GM23338 (cell line): ENCODE data around the gene RBM14. TPM values are rescaled to one million over a fixed set of nuclear protein-coding genes. Genes with fewer than 3 reads are reported as not detected.

Experiments used
- ATAC-seq: fragments of 200-7000 bp; cut with Tn5 transposase; 3 replicates; pipeline ENCODE4 v1.9.1; 2020
- DNase-seq: peaks from one replicate; pipeline ENCODE4 v3.0.0-alpha.2; 2015; ENCODE audit warnings: low spot score
- H2AFZ ChIP-seq: fragments of 200-600 bp; sonication (generic); 2 replicates; pipeline ENCODE4 v1.8.0; 2016; ENCODE audit warnings: antibody characterized with exemption, mild to moderate bottlenecking, moderate library complexity
- H3F3A ChIP-seq: fragments of 200-600 bp; sonication (generic); replicated peaks from 2 replicates; pipeline ENCODE4 v1.8.0; 2017; ENCODE audit warnings: antibody characterized with exemption, mixed run types, low read depth
- H3K27ac ChIP-seq: fragments of 200-600 bp; sonication (generic); 2 replicates; pipeline ENCODE4 v1.6.1; 2016; ENCODE audit warnings: low read depth
- H3K27me3 ChIP-seq: fragments of 200-600 bp; sonication (generic); 2 replicates; pipeline ENCODE4 v1.8.0; 2016; ENCODE audit warnings: mild to moderate bottlenecking, mixed run types, moderate library complexity; ENCODE audit not compliant: insufficient read depth
- H3K36me3 ChIP-seq: fragments of 200-600 bp; sonication (generic); 2 replicates; pipeline ENCODE4 v1.8.0; 2016; ENCODE audit warnings: mild to moderate bottlenecking; ENCODE audit not compliant: insufficient read depth
- H3K4me1 ChIP-seq: fragments of 200-600 bp; sonication (generic); 2 replicates; pipeline ENCODE4 v1.8.0; 2016; ENCODE audit warnings: mild to moderate bottlenecking, moderate library complexity; ENCODE audit not compliant: insufficient read depth
- H3K4me2 ChIP-seq: fragments of 200-600 bp; sonication (generic); 2 replicates; pipeline ENCODE4 v1.7.1; 2017; ENCODE audit warnings: mixed run types
- H3K4me3 ChIP-seq: fragments of 200-600 bp; sonication (generic); 2 replicates; pipeline ENCODE4 v1.6.1; 2016; ENCODE audit warnings: mixed run types
- H3K79me2 ChIP-seq: fragments of 200-600 bp; sonication (generic); replicated peaks from 2 replicates; pipeline ENCODE4 v1.8.0; 2017; ENCODE audit warnings: mild to moderate bottlenecking; ENCODE audit not compliant: insufficient read depth
- H3K9me2 ChIP-seq: fragments of 200-600 bp; sonication (generic); 2 replicates; pipeline ENCODE4 v1.8.0; 2017; ENCODE audit not compliant: insufficient read depth
- H4K20me1 ChIP-seq: fragments of 200-600 bp; sonication (generic); replicated peaks from 2 replicates; pipeline ENCODE4 v1.8.0; 2017; ENCODE audit warnings: mild to moderate bottlenecking; ENCODE audit not compliant: insufficient read depth
- H3K27ac Mint-ChIP-seq: 2 replicates; pipeline ENCODE4 v1.8.0; 2020; ENCODE audit warnings: inconsistent platforms, mild to moderate bottlenecking, moderate library complexity, mixed read lengths
- H3K27me3 Mint-ChIP-seq: 3 replicates; pipeline ENCODE4 v1.8.0; 2022; ENCODE audit warnings: low read depth, mild to moderate bottlenecking, moderate library complexity, mixed read lengths, inconsistent platforms; ENCODE audit not compliant: insufficient read depth, poor library complexity
- H3K36me3 Mint-ChIP-seq: 3 replicates; pipeline ENCODE4 v1.8.0; 2021; ENCODE audit warnings: low read depth, mild to moderate bottlenecking, inconsistent platforms, moderate library complexity, mixed read lengths
- H3K4me1 Mint-ChIP-seq: 3 replicates; pipeline ENCODE4 v1.8.0; 2020; ENCODE audit warnings: mild to moderate bottlenecking, inconsistent platforms, mixed read lengths
- H3K4me3 Mint-ChIP-seq: 3 replicates; pipeline ENCODE4 v1.8.0; 2021; ENCODE audit warnings: moderate library complexity, mild to moderate bottlenecking, inconsistent platforms, mixed read lengths
- H3K9me3 Mint-ChIP-seq: 3 replicates; pipeline ENCODE4 v1.8.0; 2020; ENCODE audit warnings: moderate library complexity, mild to moderate bottlenecking, inconsistent platforms, mixed read lengths
- CREB1 ChIP-seq: fragments of 250-450 bp; sonication (Bioruptor Pico); IDR thresholded peaks from 2 replicates; pipeline ENCODE4 v1.5.0; 2020; ENCODE audit warnings: low read depth, mild to moderate bottlenecking, moderate library complexity
- EZH2 ChIP-seq: fragments of 200-600 bp; sonication (generic); IDR thresholded peaks from one replicate; pipeline ENCODE4 v1.8.0; 2017; ENCODE audit warnings: antibody characterized with exemption, mild to moderate bottlenecking, low read depth; ENCODE audit not compliant: unreplicated experiment
- EZH2phosphoT487 ChIP-seq: fragments of 200-600 bp; sonication (generic); IDR thresholded peaks from one replicate; pipeline ENCODE4 v1.8.1; 2018; ENCODE audit warnings: antibody characterized with exemption; ENCODE audit not compliant: unreplicated experiment
- JUNB ChIP-seq: IDR thresholded peaks from one replicate; pipeline ENCODE4 v1.6.1; 2016; ENCODE audit warnings: antibody characterized with exemption; ENCODE audit not compliant: unreplicated experiment
- NANOG ChIP-seq: IDR thresholded peaks from 2 replicates; pipeline ENCODE4 v1.6.1; 2016; ENCODE audit warnings: antibody characterized with exemption, borderline replicate concordance
- POLR2AphosphoS5 ChIP-seq: IDR thresholded peaks from 2 replicates; pipeline ENCODE4 v1.6.1; 2016; ENCODE audit warnings: antibody characterized with exemption, low read depth
- REST ChIP-seq: IDR thresholded peaks from one replicate; pipeline ENCODE4 v1.6.1; 2018; ENCODE audit warnings: antibody characterized with exemption; ENCODE audit not compliant: unreplicated experiment
- STAT1 ChIP-seq: IDR thresholded peaks from one replicate; pipeline ENCODE4 v1.6.1; 2016; ENCODE audit warnings: antibody characterized with exemption; ENCODE audit not compliant: unreplicated experiment
- ZNF114 ChIP-seq: fragments of 250-450 bp; sonication (Bioruptor Pico); IDR thresholded peaks from 2 replicates; pipeline ENCODE4 v1.5.0; 2020; ENCODE audit warnings: mild to moderate bottlenecking, moderate library complexity
- ZNF331 ChIP-seq: fragments of 250-450 bp; sonication (Bioruptor Pico); IDR thresholded peaks from 2 replicates; pipeline ENCODE4 v1.5.0; 2020; ENCODE audit warnings: low read depth, mild to moderate bottlenecking, moderate library complexity
- polyA plus RNA-seq: library from polyadenylated mRNA; unstranded; fragments of >200 nt; fragmentation: Nextera tagmentation; extraction: Ambion mirVana; gene quantifications from 2 replicates; pipeline ENCODE4 v1.2.1, GENCODE V29; 2016
- total RNA-seq: library from RNA; depleted of rRNA; stranded (reverse); fragments of >200 nt; shearing (Covaris generic); gene quantifications from 2 replicates; pipeline ENCODE4 v1.2.3, GENCODE V29; 2014
- TF ChIP-seq, protein P1 (sequence below): IDR thresholded peaks from 2 replicates; pipeline ENCODE4 v1.6.1; 2016; ENCODE audit warnings: antibody characterized with exemption
- TF ChIP-seq, protein P2 (sequence below): fragments of 250-450 bp; sonication (Bioruptor Pico); IDR thresholded peaks from 2 replicates; pipeline ENCODE4 v1.5.0; 2020; ENCODE audit warnings: mild to moderate bottlenecking, moderate library complexity
- TF ChIP-seq, protein P3 (sequence below), 2 experiments: fragments of 200-600 bp in 1 of 2; sonication (generic) in 1 of 2; conservative IDR thresholded peaks; 2 replicates each; pipeline versions ENCODE4 v1.5.1 to v1.6.1; 2016 to 2017; ENCODE audit warnings: antibody characterized with exemption in 2 of 2, low read depth in 2 of 2, mild to moderate bottlenecking in 2 of 2, moderate library complexity in 1 of 2

RBM14 gene
- total and polyA plus RNA-seq, 2 experiments from 2014 or later: 45.4 to 83.5 TPM

DNA sequence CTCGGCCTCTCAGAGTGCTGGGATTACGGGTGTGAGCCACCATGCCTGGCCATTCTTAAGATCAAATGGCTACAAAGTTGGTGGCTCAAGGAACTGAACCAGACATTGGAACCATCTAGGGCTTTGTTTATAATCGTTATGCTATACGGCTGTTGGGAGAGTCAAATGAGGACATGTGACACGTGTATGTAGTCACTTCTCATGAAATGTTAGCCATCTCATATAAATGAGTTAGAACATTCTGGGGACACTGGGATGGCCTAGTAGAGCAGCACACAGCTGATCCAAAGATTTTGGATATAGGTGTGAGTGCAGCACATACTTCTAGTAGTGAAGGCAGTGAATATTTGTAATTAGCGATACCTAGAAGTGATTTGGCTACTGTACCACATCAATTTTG lies 15.5 kb downstream of the RBM14 start:
- H3K27ac ChIP-seq: no peak overlapping the region
- no peak overlapping the region for H3K4me3 Mint-ChIP-seq

More for the DNA sequence above, 15.5 kb downstream of the RBM14 start:
- Histone ChIP-seq H3F3A (peaks cover 45% of the 10 kb centered on the region), H3K27me3 (no peaks in the 10 kb centered on the region), H3K79me2 (peaks cover 99% of the 10 kb centered on the region), H3K4me3 (no peak overlapping the region), H3K36me3 (peaks cover 41% of the 10 kb centered on the region), H4K20me1 (peaks cover 64% of the 10 kb centered on the region), H3K4me2 (no peak overlapping the region), H2AFZ (no peak overlapping the region), H3K4me1 (no peaks in the 10 kb centered on the region), H3K9me2 (no peaks in the 10 kb centered on the region)
- peaks cover 71% of the 10 kb centered on the region for H3K36me3 Mint-ChIP-seq
- no peaks in the 10 kb centered on the region for H3K9me3 Mint-ChIP-seq
- ATAC-seq (no peak), DNase-seq (no peak)
- no peak overlapping the region for H3K27ac Mint-ChIP-seq
- H3K27me3 Mint-ChIP-seq: peaks cover 6% of the 10 kb centered on the region
- peaks cover 3% of the 10 kb centered on the region; the same call in 2 of the 3 replicates for H3K4me1 Mint-ChIP-seq
- TF ChIP-seq ZNF331 (CRISPR knock-in tag) (no peak), EZH2 (no peak), REST (no peak), NANOG (no peak), POLR2AphosphoS5 (no peak), ZNF114 (no peak), STAT1 (no peak), CREB1 (no peak), EZH2phosphoT487 (no peak), JUNB (no peak)
- TF ChIP-seq, protein P1, sequence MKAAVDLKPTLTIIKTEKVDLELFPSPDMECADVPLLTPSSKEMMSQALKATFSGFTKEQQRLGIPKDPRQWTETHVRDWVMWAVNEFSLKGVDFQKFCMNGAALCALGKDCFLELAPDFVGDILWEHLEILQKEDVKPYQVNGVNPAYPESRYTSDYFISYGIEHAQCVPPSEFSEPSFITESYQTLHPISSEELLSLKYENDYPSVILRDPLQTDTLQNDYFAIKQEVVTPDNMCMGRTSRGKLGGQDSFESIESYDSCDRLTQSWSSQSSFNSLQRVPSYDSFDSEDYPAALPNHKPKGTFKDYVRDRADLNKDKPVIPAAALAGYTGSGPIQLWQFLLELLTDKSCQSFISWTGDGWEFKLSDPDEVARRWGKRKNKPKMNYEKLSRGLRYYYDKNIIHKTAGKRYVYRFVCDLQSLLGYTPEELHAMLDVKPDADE: no peak
- TF ChIP-seq, protein P2, sequence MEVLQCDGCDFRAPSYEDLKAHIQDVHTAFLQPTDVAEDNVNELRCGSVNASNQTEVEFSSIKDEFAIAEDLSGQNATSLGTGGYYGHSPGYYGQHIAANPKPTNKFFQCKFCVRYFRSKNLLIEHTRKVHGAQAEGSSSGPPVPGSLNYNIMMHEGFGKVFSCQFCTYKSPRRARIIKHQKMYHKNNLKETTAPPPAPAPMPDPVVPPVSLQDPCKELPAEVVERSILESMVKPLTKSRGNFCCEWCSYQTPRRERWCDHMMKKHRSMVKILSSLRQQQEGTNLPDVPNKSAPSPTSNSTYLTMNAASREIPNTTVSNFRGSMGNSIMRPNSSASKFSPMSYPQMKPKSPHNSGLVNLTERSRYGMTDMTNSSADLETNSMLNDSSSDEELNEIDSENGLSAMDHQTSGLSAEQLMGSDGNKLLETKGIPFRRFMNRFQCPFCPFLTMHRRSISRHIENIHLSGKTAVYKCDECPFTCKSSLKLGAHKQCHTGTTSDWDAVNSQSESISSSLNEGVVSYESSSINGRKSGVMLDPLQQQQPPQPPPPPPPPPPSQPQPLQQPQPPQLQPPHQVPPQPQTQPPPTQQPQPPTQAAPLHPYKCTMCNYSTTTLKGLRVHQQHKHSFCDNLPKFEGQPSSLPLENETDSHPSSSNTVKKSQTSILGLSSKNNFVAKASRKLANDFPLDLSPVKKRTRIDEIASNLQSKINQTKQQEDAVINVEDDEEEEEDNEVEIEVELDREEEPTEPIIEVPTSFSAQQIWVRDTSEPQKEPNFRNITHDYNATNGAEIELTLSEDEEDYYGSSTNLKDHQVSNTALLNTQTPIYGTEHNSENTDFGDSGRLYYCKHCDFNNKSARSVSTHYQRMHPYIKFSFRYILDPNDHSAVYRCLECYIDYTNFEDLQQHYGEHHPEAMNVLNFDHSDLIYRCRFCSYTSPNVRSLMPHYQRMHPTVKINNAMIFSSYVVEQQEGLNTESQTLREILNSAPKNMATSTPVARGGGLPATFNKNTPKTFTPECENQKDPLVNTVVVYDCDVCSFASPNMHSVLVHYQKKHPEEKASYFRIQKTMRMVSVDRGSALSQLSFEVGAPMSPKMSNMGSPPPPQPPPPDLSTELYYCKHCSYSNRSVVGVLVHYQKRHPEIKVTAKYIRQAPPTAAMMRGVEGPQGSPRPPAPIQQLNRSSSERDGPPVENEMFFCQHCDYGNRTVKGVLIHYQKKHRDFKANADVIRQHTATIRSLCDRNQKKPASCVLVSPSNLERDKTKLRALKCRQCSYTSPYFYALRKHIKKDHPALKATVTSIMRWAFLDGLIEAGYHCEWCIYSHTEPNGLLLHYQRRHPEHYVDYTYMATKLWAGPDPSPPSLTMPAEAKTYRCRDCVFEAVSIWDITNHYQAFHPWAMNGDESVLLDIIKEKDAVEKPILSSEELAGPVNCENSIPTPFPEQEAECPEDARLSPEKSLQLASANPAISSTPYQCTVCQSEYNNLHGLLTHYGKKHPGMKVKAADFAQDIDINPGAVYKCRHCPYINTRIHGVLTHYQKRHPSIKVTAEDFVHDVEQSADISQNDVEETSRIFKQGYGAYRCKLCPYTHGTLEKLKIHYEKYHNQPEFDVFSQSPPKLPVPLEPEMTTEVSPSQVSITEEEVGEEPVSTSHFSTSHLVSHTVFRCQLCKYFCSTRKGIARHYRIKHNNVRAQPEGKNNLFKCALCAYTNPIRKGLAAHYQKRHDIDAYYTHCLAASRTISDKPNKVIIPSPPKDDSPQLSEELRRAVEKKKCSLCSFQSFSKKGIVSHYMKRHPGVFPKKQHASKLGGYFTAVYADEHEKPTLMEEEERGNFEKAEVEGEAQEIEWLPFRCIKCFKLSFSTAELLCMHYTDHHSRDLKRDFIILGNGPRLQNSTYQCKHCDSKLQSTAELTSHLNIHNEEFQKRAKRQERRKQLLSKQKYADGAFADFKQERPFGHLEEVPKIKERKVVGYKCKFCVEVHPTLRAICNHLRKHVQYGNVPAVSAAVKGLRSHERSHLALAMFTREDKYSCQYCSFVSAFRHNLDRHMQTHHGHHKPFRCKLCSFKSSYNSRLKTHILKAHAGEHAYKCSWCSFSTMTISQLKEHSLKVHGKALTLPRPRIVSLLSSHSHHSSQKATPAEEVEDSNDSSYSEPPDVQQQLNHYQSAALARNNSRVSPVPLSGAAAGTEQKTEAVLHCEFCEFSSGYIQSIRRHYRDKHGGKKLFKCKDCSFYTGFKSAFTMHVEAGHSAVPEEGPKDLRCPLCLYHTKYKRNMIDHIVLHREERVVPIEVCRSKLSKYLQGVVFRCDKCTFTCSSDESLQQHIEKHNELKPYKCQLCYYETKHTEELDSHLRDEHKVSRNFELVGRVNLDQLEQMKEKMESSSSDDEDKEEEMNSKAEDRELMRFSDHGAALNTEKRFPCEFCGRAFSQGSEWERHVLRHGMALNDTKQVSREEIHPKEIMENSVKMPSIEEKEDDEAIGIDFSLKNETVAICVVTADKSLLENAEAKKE (CRISPR knock-in tag): no peak
- TF ChIP-seq, protein P3, sequence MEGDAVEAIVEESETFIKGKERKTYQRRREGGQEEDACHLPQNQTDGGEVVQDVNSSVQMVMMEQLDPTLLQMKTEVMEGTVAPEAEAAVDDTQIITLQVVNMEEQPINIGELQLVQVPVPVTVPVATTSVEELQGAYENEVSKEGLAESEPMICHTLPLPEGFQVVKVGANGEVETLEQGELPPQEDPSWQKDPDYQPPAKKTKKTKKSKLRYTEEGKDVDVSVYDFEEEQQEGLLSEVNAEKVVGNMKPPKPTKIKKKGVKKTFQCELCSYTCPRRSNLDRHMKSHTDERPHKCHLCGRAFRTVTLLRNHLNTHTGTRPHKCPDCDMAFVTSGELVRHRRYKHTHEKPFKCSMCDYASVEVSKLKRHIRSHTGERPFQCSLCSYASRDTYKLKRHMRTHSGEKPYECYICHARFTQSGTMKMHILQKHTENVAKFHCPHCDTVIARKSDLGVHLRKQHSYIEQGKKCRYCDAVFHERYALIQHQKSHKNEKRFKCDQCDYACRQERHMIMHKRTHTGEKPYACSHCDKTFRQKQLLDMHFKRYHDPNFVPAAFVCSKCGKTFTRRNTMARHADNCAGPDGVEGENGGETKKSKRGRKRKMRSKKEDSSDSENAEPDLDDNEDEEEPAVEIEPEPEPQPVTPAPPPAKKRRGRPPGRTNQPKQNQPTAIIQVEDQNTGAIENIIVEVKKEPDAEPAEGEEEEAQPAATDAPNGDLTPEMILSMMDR (conservative IDR thresholded peaks at IDR 0.05; ENCODE audit: low read depth in 2 of 2): no peak
